C1 segment of cervical spinal cord (tissue), 14 donors: Measurements from ENCODE around the gene KIF20A.
"Not testable (repeated sequence)": the region's sequence is repeated elsewhere in the genome, so short reads cannot be mapped to it uniquely, and the experiment has no call there.

ENCODE experiments used
- DNase-seq, 14 donors: peaks; one replicate each; lab custom pipeline; 2025; lab: John Stamatoyannopoulos, UW

Gene KIF20A

DNA sequence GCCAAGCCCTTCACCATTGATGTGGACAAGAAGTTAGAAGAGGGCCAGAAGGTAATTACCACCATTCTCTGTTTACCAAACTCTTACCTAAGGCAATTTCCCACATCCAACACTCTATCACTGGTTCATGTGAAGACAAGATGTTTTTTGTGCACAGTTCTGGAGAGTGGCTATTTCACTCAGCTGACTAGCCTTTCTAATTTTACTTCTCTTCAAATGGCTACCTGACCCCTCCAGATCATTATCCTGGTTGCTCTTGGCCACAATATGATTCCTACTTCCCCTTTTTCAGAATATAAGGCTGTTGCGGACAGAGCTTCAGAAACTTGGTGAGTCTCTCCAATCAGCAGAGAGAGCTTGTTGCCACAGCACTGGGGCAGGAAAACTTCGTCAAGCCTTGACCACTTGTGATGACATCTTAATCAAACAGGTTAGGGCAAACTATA is 7.1 kb downstream of the KIF20A start:
- DNase-seq: no peak

DNA sequence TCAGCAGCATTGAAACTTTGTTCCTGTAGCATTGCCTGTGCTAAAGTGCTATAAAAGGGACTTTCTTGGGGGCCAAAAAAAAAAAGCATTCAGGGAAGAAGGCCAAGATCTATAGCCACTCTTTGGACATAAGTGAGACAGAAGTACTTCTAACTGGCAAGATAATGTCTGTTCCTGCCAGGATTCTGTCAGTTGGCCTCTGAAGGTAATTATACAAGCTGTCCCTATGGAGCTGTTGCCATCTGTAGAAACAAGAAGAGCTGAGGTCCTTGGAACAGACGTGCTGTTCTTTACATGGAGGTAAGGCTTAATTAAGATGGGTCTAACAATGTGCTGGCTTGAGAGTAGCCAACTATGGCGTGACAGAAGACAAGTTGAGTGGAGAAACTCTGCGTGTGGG is 9.7 kb downstream of the KIF20A start:
- no peak for DNase-seq

GRCh38 chr5:138192826-138193225 is 13.9 kb downstream of the KIF20A start:
- DNase-seq: no peak

GRCh38 chr5:138193859-138194258 is 14.9 kb downstream of the KIF20A start:
- DNase-seq: not testable (repeated sequence)

- no peak for DNase-seq
These were observed 32.1 kb downstream of the KIF20A start for GRCh38 chr5:138210985-138211384.

DNA sequence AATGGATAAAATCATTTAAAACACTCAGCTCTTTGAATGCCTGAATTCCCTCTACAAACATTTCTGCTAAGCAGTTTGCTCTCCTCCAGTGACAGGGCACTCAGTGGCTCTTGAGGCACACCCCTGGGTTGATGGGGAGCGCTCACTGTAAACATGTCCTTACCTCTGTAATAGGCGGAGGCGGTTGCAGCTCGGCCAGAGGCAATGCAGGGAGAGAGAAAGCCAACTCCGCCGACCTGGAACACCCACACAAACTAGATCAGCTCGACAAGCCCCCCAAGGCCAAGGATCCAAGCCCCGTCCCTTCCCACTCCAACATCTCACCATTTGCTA is 33.9 kb downstream of the KIF20A start:
- DNase-seq: peak in 1 of 14 donors; percentile 22

DNA sequence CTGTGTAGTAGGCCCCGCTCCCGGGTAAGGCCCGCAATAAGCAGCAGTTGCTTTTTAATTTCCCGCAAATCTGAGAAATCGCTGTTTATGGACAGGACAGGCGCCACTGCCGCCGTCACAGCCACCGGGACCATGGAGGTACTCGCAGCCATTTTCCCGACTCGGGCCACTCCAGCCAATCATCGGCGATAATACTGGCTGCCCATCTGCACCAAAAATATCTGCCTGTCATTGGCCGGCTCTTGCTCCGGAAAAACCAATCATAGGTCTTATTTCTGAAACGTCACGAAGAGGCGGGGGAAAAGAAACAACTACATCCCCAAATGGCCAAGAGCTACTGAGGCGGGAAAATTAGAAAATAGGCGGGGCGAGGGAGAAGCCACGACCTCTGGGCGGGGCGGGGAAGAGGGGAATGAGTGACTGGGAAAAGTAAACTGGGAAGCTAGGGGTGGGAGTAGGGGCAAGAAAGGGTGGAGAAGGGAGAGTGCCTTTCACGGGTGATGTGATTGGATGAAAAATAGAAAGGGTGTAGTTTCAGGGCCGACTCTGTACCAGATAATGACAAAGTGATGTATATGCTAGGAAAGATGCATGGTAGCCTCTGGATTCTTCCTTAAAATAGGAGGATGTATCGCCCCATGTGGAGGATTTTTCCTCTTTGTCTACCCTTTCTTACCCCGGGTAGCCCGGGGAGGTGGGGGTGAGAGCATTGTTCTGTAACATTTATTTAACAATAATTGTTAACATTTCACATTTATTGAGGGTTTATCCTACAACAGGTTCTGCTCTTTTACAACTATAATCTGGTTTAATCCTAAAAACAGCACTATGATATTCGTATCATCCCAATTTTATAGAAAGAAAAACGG is 34.5 kb downstream of the KIF20A start, which contains the start of gene CDC23:
Gene CDC23, minus strand, starts transcription at position 163 of the 869 bp plus-strand sequence. Its CDS starts 11 bp downstream, at position 152.
- DNase-seq: peak; percentile 35 to 93 (median 86)

- DNase-seq: no peak
These were observed 37.9 kb downstream of the KIF20A start for GRCh38 chr5:138216799-138217198.

- no peak for DNase-seq
These were observed 44.6 kb downstream of the KIF20A start for GRCh38 chr5:138223532-138223931.

DNA sequence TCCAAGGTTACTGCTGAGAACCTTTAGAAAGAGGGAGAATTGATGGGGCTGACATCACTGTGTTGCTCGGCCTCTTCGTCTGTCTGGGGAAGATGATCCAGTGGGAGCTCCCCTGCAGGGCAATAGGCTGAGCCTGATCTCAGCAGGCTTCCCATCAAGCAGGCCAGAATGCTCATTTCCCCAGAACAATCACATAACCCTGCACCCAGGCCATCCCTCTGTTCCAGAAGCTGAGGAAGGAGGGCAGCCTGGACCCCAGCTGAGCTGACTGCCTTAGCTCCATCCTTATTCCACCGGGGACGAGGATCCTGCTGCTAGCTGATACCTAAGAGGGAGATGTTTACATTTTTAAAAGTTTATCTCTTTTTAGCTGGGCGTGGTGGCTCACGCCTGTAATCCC is 45.8 kb downstream of the KIF20A start:
- DNase-seq: no peak

GRCh38 chr5:138226910-138227309 is 48.0 kb downstream of the KIF20A start:
- no peak for DNase-seq

- DNase-seq: no peak
These were observed 50.5 kb downstream of the KIF20A start for GRCh38 chr5:138229387-138229786.

GRCh38 chr5:138230261-138230660 is 51.3 kb downstream of the KIF20A start:
- no peak for DNase-seq

GRCh38 chr5:138230981-138231589 is 52.2 kb downstream of the KIF20A start:
- DNase-seq: no peak

GRCh38 chr5:138233280-138233679 is 54.4 kb downstream of the KIF20A start:
- no peak for DNase-seq

DNA sequence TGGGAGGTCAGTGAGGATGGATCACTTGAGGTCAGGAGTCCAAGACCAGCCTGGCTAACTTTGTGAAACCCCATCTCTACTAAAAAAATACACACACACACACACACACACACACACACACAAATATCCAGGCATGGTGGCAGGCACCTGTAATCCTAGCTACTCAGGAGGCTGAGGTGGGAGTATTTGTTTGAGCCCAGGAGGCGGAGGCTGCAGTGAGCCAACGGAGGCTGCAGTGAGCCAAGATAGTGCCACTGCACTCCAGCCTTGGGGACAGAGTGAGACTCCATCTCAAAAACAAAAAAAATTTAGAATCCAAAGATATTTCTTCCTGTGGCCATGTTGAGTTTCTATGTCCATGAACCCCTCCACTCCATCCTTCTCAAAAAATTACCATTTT is 55.7 kb downstream of the KIF20A start:
- DNase-seq: no peak
